ENCODE data around the gene PROC. TPM values are rescaled to one million over a fixed set of nuclear protein-coding genes. Genes with fewer than 3 reads are reported as not detected.

Gene PROC
- total and polyA plus RNA-seq, 2 of the 8 experiments (the other 6 are each of a cell fraction or from before 2014, with no cell fraction given): 1.5 to 1.6 TPM

DNA sequence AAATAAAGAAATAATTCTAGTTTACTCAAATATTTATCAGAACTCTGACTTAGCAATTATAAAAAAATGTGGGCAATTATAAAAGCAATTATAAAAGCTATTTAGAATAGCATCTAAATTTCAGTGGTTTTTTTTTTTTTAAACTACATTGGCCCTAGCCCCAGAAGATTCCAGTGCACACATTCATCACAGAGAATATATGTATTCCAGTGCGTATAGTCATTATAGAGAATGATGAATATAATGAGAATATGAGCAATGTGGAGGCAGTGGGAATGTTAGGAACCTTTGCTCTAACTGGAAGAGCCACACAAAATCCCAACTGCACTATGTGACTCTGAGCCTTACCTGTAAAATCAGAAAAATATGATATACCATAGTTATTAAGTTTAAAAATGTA lies 41.0 kb upstream of the PROC start (continued):
- TF ChIP-seq SIRT6 (IDR thresholded peaks at IDR 0.05; ENCODE audit: low read length) (no peak), POLR2AphosphoS5 (IDR thresholded peaks at IDR 0.05; ENCODE audit: low read depth, low read length) (no peak), TAF7 (optimal IDR thresholded peaks at IDR 0.05; ENCODE audit: borderline replicate concordance, low read depth, low read length) (no peak), RBBP5 (IDR thresholded peaks at IDR 0.05; ENCODE audit: borderline replicate concordance, low read depth, low read length) (no peak)
